Psoas muscle (tissue), 8 donors: Measurements from ENCODE around the gene PELI3. TPM values are rescaled to one million over a fixed set of nuclear protein-coding genes. Genes with fewer than 3 reads are reported as not detected.

Source experiments
- ATAC-seq, 4 donors: fragments of 200-7000 bp; cut with Tn5 transposase; one replicate each; pipeline ENCODE4 v1.9.1; 2020; ENCODE audit warnings: moderate library complexity in 3 of 4, mild to moderate bottlenecking in 2 of 4
- DNase-seq, 2 donors: peaks; one replicate each; pipeline ENCODE4 v3.0.0-alpha.2; 2020
- H3K27ac ChIP-seq: fragments of 200-600 bp; one replicate; pipeline ENCODE4 v1.8.0; 2022
- H3K27me3 ChIP-seq, 3 donors: fragments of 200-600 bp in 1 of 3; one replicate each; pipeline versions ENCODE4 v1.6.1 to v1.8.0; 2013 to 2022; ENCODE audit warnings: low read length in 2 of 3, mild to moderate bottlenecking in 2 of 3, moderate library complexity in 1 of 3; ENCODE audit not compliant: insufficient read depth in 3 of 3
- H3K36me3 ChIP-seq, 2 donors: fragments of 200-600 bp in 1 of 2; one replicate each; pipeline versions ENCODE4 v1.6.1 to v1.8.0; 2013 to 2022; ENCODE audit warnings: low read depth in 1 of 2, mild to moderate bottlenecking in 1 of 2, moderate library complexity in 1 of 2; ENCODE audit not compliant: insufficient read depth in 1 of 2
- H3K4me1 ChIP-seq: fragments of 200-600 bp; one replicate; pipeline ENCODE4 v1.8.0; 2022
- H3K4me3 ChIP-seq: fragments of 200-600 bp; one replicate; pipeline ENCODE4 v1.8.0; 2022; ENCODE audit warnings: mild to moderate bottlenecking
- H3K9me3 ChIP-seq: fragments of 200-600 bp; one replicate; pipeline ENCODE4 v1.8.0; 2022
- WGBS, 3 donors: extraction: QIAGEN DNeasy Blood & Tissue Kit; methylation state at CpG; one replicate each; pipeline versions ENCODE4 v1.1.6 to v1.1.7; 2013; 5-methylcytosine and 5-hydroxymethylcytosine counted together
- intact Hi-C, 2 donors: fragments of 100-400 bp; cut with DNase I; formaldehyde crosslinking; loops; one replicate each; pipeline versions ENCODE4 v1.11.0 to v1.14.2; 2022
- polyA plus RNA-seq, 3 donors: library from polyadenylated mRNA; stranded (reverse); fragments of 200-250 nt; gene quantifications; one replicate each; pipeline ENCODE4 v1.2.3, GENCODE V29; 2013
- total RNA-seq, 4 donors: library from RNA; stranded (reverse); fragmentation: NEBNext Ultra II Directional in 2 of 4; extraction: Animal tissue kit (Norgen Biotek cat#: 25700) in 2 of 4; gene quantifications; one replicate each; pipeline versions ENCODE4 v1.2.1 to v1.2.4, GENCODE V29; 2021 to 2023
- TF ChIP-seq, protein P1 (sequence below): fragments of 200-600 bp; IDR thresholded peaks from one replicate; pipeline ENCODE4 v1.8.0; 2022; ENCODE audit warnings: antibody characterized with exemption
- donor health status: healthy with polysubstance abuse.
- donor health status: DM: no; HTN: no; CAD: no; lungs with moderate emphysema.
- donor health status: Bipolar disorder and iron deficiency.
- donor health status: healthy.
- donor health status: DM: yes; HTN: yes; CAD: no.
- donor health status: DM: no; HTN: no; CAD: no.
- donor health status: DM: no; HTN: no; CAD: no.
- donor health status: DM: yes; HTN: yes; CAD: no.

Gene PELI3
- total and polyA plus RNA-seq, 7 donors: 3.1 to 46.8 (median 13.3) TPM

DNA sequence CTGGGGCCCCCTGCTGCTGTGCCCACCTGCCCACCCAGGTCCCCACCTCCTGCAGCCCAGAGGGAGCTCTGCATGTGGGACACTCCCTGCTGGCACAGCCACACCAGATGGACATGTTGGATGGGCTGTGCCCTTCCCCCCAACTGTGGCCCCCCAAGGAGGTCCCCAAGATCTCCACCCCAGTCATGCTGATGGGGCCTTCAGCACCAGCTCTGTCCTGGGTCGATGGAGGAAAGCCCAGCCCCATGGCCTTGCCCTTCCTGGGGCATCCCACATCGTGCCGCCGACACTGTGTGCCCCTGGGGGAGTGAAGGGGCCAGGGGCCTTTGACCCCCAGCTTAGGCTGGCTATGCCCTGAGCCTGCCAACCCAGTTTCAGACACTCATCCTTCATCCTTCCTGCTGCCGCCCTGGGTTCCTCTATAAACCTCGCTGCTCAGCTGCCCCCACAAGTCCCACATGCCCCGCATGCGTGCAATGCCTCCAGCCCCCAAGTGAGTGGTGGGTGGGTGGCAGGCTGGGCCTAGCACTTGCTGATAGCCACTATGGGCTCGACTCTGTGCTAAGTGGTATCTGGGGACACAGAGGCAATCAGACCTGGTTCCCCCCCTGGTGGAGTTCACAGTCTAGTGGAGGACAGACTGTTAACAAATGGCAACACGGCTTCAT lies 9.6 kb downstream of the PELI3 start:
- DNase-seq (no peak), ATAC-seq (no peak)
- peaks cover 0 to under 1% (median 0%) of the 10 kb centered on the region in 3 donors for H3K27me3 ChIP-seq
- H3K36me3 ChIP-seq: peaks cover 2 to 48% of the 10 kb centered on the region in 2 donors
- TF ChIP-seq, protein P1, sequence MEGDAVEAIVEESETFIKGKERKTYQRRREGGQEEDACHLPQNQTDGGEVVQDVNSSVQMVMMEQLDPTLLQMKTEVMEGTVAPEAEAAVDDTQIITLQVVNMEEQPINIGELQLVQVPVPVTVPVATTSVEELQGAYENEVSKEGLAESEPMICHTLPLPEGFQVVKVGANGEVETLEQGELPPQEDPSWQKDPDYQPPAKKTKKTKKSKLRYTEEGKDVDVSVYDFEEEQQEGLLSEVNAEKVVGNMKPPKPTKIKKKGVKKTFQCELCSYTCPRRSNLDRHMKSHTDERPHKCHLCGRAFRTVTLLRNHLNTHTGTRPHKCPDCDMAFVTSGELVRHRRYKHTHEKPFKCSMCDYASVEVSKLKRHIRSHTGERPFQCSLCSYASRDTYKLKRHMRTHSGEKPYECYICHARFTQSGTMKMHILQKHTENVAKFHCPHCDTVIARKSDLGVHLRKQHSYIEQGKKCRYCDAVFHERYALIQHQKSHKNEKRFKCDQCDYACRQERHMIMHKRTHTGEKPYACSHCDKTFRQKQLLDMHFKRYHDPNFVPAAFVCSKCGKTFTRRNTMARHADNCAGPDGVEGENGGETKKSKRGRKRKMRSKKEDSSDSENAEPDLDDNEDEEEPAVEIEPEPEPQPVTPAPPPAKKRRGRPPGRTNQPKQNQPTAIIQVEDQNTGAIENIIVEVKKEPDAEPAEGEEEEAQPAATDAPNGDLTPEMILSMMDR: no peak
- intact Hi-C loops: loop anchor here in 1 of 2 donors (5.0 kb wide), 1 partner anchor 69 kb away; no protein-coding TSS in a partner anchor
- WGBS, 3 donors: 74 to 82% (median 79%) methylated on average over 10 of the region's 10 CpGs
- H3K9me3 ChIP-seq: no peaks in the 10 kb centered on the region
- H3K4me1 ChIP-seq: peaks cover 15% of the 10 kb centered on the region
- no peak overlapping the region for H3K4me3 ChIP-seq
- H3K27ac ChIP-seq: no peak overlapping the region

- TF ChIP-seq, protein P1: no peak
- no peaks in the 10 kb centered on the region for H3K9me3 ChIP-seq
- H3K4me1 ChIP-seq: peaks cover 18% of the 10 kb centered on the region
- no peak overlapping the region for H3K4me3 ChIP-seq
- no peak for DNase-seq
- H3K27me3 ChIP-seq: no peaks in the 10 kb centered on the region
- H3K36me3 ChIP-seq: peaks cover 2 to 43% of the 10 kb centered on the region in 2 donors
- H3K27ac ChIP-seq: no peak overlapping the region
- ATAC-seq: no peak
- intact Hi-C loops: loop anchor here in 1 of 2 donors (5.0 kb wide), 1 partner anchor 70 kb away; no protein-coding TSS in a partner anchor
- WGBS, 3 donors: 48 to 51% (median 48%) methylated on average over 9 of the region's 9 CpGs
Observed at GRCh38 chr11:66476841-66477251, 10.1 kb downstream of the PELI3 start.

DNA sequence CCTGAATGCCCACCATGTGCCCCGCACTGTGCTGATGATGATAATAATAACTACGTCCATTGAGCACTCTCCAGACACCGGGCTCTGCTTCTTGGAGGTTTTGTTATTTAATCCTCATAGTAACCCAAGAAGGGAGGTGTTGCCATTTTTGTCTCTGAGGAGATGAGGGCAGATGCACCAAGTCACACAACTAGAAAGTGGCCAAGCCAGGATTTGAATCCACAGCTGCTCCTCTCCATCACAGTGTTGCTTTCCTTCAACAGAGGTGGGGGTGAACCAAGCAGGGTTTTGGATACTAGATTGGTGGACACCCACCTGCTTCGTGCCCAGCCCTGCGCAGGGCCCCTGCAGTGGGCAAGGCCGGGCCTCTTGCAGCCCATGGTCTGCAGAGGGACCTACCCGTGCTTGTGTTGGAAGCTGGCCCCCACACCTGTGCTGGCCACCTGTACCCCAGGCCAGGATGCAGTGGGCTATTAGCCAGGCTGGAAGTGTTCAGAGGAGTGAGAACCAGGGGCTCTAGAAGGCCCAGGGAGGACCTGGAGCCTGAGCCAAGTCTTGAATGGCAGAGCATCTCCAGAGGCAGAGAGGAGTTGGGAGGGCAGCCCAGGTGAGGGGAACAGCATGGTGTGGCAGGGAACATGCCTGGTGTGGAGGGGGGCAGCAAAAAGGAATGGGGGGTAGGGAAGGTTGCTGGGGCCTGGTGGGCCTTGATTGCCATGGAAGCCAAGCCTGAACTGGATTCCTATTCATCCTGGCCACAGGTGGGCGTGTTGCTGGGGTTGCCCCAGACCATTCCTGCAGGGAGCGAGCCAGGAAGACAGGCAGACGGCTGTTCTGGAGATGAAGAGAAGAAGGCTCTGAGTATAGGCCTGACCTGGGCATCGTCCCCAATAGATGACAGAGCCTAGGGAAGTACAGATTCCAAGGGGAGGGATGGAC lies 10.8 kb downstream of the PELI3 start:
- TF ChIP-seq, protein P1: no peak
- Histone ChIP-seq H3K4me3 (no peak overlapping the region), H3K4me1 (peaks cover 24% of the 10 kb centered on the region), H3K27ac (no peak overlapping the region), H3K9me3 (no peaks in the 10 kb centered on the region), H3K27me3 (no peaks in the 10 kb centered on the region), H3K36me3 (peaks cover 2 to 41% of the 10 kb centered on the region in 2 donors)
- intact Hi-C loops: loop anchor here in 1 of 2 donors (5.0 kb wide), 1 partner anchor 70 kb away; no protein-coding TSS in a partner anchor
- WGBS, 3 donors: 59 to 70% (median 60%) methylated on average over 11 of the region's 11 CpGs
- DNase-seq: no peak
- ATAC-seq: no peak

DNA sequence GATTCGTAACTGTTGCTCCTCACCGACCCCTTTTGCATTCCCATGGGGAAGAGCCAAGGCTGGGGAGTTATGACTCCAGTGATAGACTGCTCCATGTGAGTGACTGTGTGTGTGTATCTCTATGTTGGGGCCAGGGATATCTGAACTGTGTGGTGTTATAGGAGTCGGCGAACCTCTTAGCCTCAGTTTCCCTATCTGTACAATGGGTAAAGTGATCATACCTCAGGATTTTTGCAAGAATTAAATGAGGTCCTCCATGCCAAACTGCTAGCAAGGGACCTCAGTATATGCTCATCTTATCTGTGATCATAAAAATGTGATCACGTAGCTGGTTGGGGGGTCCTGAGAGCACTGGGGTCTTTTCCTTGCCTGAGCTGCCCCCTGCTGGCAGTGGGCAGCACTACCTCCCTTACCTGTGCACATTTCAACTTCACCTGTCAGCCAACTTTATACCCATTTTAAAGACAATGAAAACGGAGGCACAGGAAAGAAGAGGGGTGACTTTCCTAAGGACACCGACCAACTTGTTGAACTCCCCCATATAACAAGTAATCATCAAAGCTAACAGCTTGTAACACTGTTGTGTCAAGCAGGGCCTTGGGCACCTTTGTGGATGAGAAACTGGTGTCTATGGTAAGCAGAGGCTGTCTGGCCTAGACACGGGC lies 12.2 kb downstream of the PELI3 start:
- DNase-seq: no peak
- no peaks in the 10 kb centered on the region for H3K27me3 ChIP-seq
- peaks cover 24% of the 10 kb centered on the region for H3K4me1 ChIP-seq
- TF ChIP-seq, protein P1: peak; percentile 69
- WGBS, 3 donors: 45 to 53% (median 51%) methylated on average over 8 of the region's 8 CpGs
- peak overlapping the region; percentile 95 for H3K27ac ChIP-seq
- ATAC-seq: no peak
- peaks cover 2 to 41% of the 10 kb centered on the region in 2 donors for H3K36me3 ChIP-seq
- intact Hi-C loops: loop anchor here in 1 of 2 donors (5.0 kb wide), 1 partner anchor 72 kb away; no protein-coding TSS in a partner anchor
- peak overlapping the region; percentile 96 for H3K4me3 ChIP-seq
- H3K9me3 ChIP-seq: no peaks in the 10 kb centered on the region
